Measurements from ENCODE around the gene VCL.

DNA sequence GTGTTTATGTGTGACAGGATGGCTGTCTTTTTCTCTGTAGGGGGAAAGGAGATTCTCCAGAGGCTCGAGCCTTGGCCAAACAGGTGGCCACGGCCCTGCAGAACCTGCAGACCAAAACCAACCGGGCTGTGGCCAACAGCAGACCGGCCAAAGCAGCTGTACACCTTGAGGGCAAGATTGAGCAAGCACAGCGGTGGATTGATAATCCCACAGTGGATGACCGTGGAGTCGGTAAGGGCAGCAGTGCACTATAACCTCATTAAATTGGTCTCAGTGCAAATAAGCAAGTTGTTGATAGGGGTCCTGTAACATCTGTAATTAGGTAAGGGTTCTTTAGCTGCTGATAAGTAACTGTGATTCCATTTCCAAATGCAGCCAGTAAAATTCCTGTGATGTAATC is 96.3 kb downstream of the VCL start:
- TF ChIP-seq, protein P1, sequence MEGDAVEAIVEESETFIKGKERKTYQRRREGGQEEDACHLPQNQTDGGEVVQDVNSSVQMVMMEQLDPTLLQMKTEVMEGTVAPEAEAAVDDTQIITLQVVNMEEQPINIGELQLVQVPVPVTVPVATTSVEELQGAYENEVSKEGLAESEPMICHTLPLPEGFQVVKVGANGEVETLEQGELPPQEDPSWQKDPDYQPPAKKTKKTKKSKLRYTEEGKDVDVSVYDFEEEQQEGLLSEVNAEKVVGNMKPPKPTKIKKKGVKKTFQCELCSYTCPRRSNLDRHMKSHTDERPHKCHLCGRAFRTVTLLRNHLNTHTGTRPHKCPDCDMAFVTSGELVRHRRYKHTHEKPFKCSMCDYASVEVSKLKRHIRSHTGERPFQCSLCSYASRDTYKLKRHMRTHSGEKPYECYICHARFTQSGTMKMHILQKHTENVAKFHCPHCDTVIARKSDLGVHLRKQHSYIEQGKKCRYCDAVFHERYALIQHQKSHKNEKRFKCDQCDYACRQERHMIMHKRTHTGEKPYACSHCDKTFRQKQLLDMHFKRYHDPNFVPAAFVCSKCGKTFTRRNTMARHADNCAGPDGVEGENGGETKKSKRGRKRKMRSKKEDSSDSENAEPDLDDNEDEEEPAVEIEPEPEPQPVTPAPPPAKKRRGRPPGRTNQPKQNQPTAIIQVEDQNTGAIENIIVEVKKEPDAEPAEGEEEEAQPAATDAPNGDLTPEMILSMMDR (IDR thresholded peaks at IDR 0.05): no peak
- no peak for TF ChIP-seq ZFX (IDR thresholded peaks at IDR 0.05; ENCODE audit: borderline replicate concordance)

All from 22Rv1 (cell line).